Pulmonary artery endothelial cell (primary cell): ENCODE measurements around the gene TET2. TPM values are rescaled to one million over a fixed set of nuclear protein-coding genes. Genes with fewer than 3 reads are reported as not detected.

Experiments
- DNase-seq: peaks from one replicate; pipeline ENCODE4 v3.0.0-alpha.2; 2011; ENCODE audit warnings: low read depth, low spot score
- total RNA-seq: library from RNA; depleted of rRNA; stranded (reverse); fragments of >200 nt; gene quantifications from 2 replicates; pipeline ENCODE4 v1.2.3, GENCODE V29; 2014

Gene TET2
- 7.1 and 8.4 TPM in 2 replicates for total RNA-seq

- peak; percentile 73 for DNase-seq
Observed at GRCh38 chr4:105146276-105147015, at the start of gene TET2. TET2 (plus strand) TSS chr4:105146876; CDS start chr4:105233943, 87,067 bp downstream.

GRCh38 chr4:105102016-105102415 is 44.7 kb upstream of the TET2 start:
- DNase-seq = no peak

GRCh38 chr4:105106426-105106825 is 40.2 kb upstream of the TET2 start:
- no peak for DNase-seq

- DNase-seq = no peak
Observed at GRCh38 chr4:105107095-105107856, 39.4 kb upstream of the TET2 start.

GRCh38 chr4:105108971-105109370 is 37.7 kb upstream of the TET2 start:
- no peak for DNase-seq

- no peak for DNase-seq
Observed at GRCh38 chr4:105112274-105112673, 34.4 kb upstream of the TET2 start.

- DNase-seq = no peak
Observed at GRCh38 chr4:105113800-105114199, 32.9 kb upstream of the TET2 start.

- no peak for DNase-seq
Observed at GRCh38 chr4:105116616-105117319, 29.9 kb upstream of the TET2 start.

- no peak for DNase-seq
Observed at GRCh38 chr4:105119356-105119755, 27.3 kb upstream of the TET2 start.

- DNase-seq = no peak
Observed at GRCh38 chr4:105120626-105121025, 26.1 kb upstream of the TET2 start.

GRCh38 chr4:105122350-105122749 is 24.3 kb upstream of the TET2 start:
- DNase-seq = peak; percentile 3

GRCh38 chr4:105126311-105127169 is 20.1 kb upstream of the TET2 start:
- DNase-seq = no peak

- DNase-seq = no peak
Observed at GRCh38 chr4:105127170-105127445, 19.6 kb upstream of the TET2 start.

GRCh38 chr4:105128208-105128607 is 18.5 kb upstream of the TET2 start:
- DNase-seq = no peak

- no peak for DNase-seq
Observed at GRCh38 chr4:105129286-105130040, 17.2 kb upstream of the TET2 start.

- DNase-seq = no peak
Observed at GRCh38 chr4:105130945-105131344, 15.7 kb upstream of the TET2 start.

GRCh38 chr4:105133976-105134375 is 12.7 kb upstream of the TET2 start:
- DNase-seq = no peak

GRCh38 chr4:105135785-105136184 is 10.9 kb upstream of the TET2 start:
- DNase-seq = no peak

- DNase-seq = no peak
Observed at GRCh38 chr4:105137121-105137875, 9.4 kb upstream of the TET2 start.

- DNase-seq = no peak
Observed at GRCh38 chr4:105139646-105140045, 7.0 kb upstream of the TET2 start.
